Stimulated activated naive CD8-positive, alpha-beta T cell treated with anti-CD3 and anti-CD28 coated beads, Interleukin-15, Interleukin-2, amounts not matched to agents 100 ng/mL and 50 ng/mL, for 24 hours (primary cell): Measurements from ENCODE around the gene CPVL.

ENCODE experiments used
- H3K27ac Mint-ChIP-seq: one replicate; pipeline ENCODE4 v1.8.0; 2021; ENCODE audit warnings: mild to moderate bottlenecking, mixed read lengths
- H3K27me3 Mint-ChIP-seq: one replicate; pipeline ENCODE4 v1.8.0; 2021; ENCODE audit warnings: mixed read lengths
- H3K36me3 Mint-ChIP-seq: one replicate; pipeline ENCODE4 v1.8.0; 2021; ENCODE audit warnings: low read depth, mixed read lengths
- H3K4me1 Mint-ChIP-seq: one replicate; pipeline ENCODE4 v1.8.0; 2021; ENCODE audit warnings: low read depth, mixed read lengths
- H3K4me3 Mint-ChIP-seq: one replicate; pipeline ENCODE4 v1.8.0; 2021; ENCODE audit warnings: mild to moderate bottlenecking, mixed read lengths
- H3K9me3 Mint-ChIP-seq: one replicate; pipeline ENCODE4 v1.8.0; 2021; ENCODE audit warnings: mixed read lengths

Gene CPVL

GRCh38 chr7:29140873-29141468 is 5.4 kb downstream of the CPVL start:
- no peaks in the 10 kb centered on the region for H3K4me1 Mint-ChIP-seq
- H3K36me3 Mint-ChIP-seq, result no peaks in the 10 kb centered on the region
- no peak overlapping the region for H3K27ac Mint-ChIP-seq
- peaks cover 46% of the 10 kb centered on the region for H3K27me3 Mint-ChIP-seq
- no peak overlapping the region for H3K4me3 Mint-ChIP-seq
- H3K9me3 Mint-ChIP-seq, result no peaks in the 10 kb centered on the region

- Mint-ChIP-seq H3K27ac (no peak overlapping the region), H3K9me3 (no peaks in the 10 kb centered on the region), H3K27me3 (peaks cover 36% of the 10 kb centered on the region), H3K36me3 (no peaks in the 10 kb centered on the region), H3K4me1 (no peaks in the 10 kb centered on the region), H3K4me3 (no peak overlapping the region)
Observed at GRCh38 chr7:29139796-29140195, 6.5 kb downstream of the CPVL start.

GRCh38 chr7:29139191-29139590 is 7.1 kb downstream of the CPVL start:
- Mint-ChIP-seq H3K36me3 (no peaks in the 10 kb centered on the region), H3K4me1 (no peaks in the 10 kb centered on the region), H3K4me3 (no peak overlapping the region), H3K9me3 (no peaks in the 10 kb centered on the region), H3K27me3 (peaks cover 30% of the 10 kb centered on the region), H3K27ac (no peak overlapping the region)

- H3K4me3 Mint-ChIP-seq, result no peak overlapping the region
- H3K36me3 Mint-ChIP-seq, result no peaks in the 10 kb centered on the region
Observed at GRCh38 chr7:29138588-29138987, 7.7 kb downstream of the CPVL start.

DNA sequence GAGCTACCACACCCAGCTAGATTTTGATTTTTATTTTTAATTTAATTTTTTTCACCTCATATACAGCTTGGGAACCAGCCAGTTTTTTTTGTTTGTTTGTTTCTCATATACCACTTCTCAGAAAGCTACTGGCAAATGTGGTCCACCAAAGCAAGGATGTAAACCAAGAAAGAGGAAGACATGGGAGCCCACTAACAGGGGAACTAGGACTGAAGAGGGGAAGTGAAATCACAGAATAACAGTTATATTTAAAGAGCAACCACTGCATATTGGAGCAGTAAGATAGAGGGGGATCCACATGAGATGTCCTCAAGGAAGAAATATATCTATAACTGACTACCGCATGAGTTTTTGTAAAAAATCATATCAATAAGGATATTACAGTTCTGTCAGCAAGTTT is 10.5 kb downstream of the CPVL start:
- no peaks in the 10 kb centered on the region for H3K36me3 Mint-ChIP-seq
- peaks cover 22% of the 10 kb centered on the region for H3K27me3 Mint-ChIP-seq
- no peak overlapping the region for H3K4me3 Mint-ChIP-seq
- H3K4me1 Mint-ChIP-seq, result no peaks in the 10 kb centered on the region
- H3K27ac Mint-ChIP-seq, result no peak overlapping the region
- H3K9me3 Mint-ChIP-seq, result no peaks in the 10 kb centered on the region

More at GRCh38 chr7:29138588-29138987, 7.7 kb downstream of the CPVL start:
- Mint-ChIP-seq H3K27ac (no peak overlapping the region), H3K9me3 (no peaks in the 10 kb centered on the region), H3K4me1 (no peaks in the 10 kb centered on the region), H3K27me3 (peaks cover 30% of the 10 kb centered on the region)

GRCh38 chr7:29132980-29133379 is 13.4 kb downstream of the CPVL start:
- Mint-ChIP-seq H3K4me3 (no peak overlapping the region), H3K9me3 (no peaks in the 10 kb centered on the region), H3K27ac (no peak overlapping the region), H3K27me3 (peaks cover 19% of the 10 kb centered on the region), H3K36me3 (no peaks in the 10 kb centered on the region), H3K4me1 (no peaks in the 10 kb centered on the region)

DNA sequence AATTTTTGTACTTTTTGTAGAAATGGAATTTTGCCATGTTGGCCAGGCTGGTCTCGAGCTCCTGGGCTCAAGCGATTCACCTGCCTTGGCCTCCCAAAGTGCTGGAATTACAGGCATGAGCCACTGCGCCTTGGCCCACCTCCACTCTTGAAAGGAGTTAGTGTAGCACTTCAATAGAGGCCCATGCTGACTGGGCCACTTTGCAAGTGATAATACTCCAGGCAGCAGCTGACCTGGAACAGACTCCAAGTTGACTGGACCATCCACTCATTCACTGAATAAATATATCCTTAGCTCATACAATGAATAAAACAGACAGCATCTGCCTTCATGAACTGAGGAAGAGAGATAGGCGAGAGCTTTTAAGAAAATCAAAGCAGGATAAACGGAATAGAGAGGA is 14.7 kb downstream of the CPVL start:
- Mint-ChIP-seq H3K36me3 (no peaks in the 10 kb centered on the region), H3K4me1 (no peaks in the 10 kb centered on the region), H3K4me3 (no peak overlapping the region), H3K27ac (peak overlapping the region; percentile 46), H3K27me3 (peaks cover 19% of the 10 kb centered on the region), H3K9me3 (no peaks in the 10 kb centered on the region)

GRCh38 chr7:29130096-29130495 is 16.2 kb downstream of the CPVL start:
- H3K27me3 Mint-ChIP-seq, result peaks cover 13% of the 10 kb centered on the region
- no peak overlapping the region for H3K27ac Mint-ChIP-seq
- no peaks in the 10 kb centered on the region for H3K36me3 Mint-ChIP-seq
- no peak overlapping the region for H3K4me3 Mint-ChIP-seq
- no peaks in the 10 kb centered on the region for H3K4me1 Mint-ChIP-seq
- H3K9me3 Mint-ChIP-seq, result no peaks in the 10 kb centered on the region

DNA sequence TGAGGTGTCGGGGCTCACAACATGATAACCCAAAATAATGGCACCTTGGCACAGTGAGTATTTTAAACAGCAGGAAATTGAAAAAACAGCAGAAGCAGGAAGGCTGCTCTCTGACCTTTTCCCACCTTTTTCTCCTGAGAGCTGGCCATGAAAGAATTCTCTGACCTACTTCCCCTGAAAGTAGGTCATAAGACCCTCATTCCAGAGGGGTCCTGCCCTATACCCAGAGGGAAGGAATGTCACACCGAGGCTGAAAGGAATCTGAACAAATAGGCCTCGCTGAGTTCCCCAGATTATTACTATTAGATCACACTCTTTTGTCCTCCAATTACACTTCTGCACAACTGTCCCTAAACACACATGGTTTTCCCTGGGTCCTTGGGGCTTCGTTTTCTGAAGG is 18.8 kb downstream of the CPVL start:
- Mint-ChIP-seq H3K4me3 (no peak overlapping the region), H3K36me3 (no peaks in the 10 kb centered on the region), H3K4me1 (no peaks in the 10 kb centered on the region), H3K27ac (no peak overlapping the region), H3K9me3 (no peaks in the 10 kb centered on the region), H3K27me3 (peaks cover 5% of the 10 kb centered on the region)

- no peaks in the 10 kb centered on the region for H3K9me3 Mint-ChIP-seq
- peaks cover 5% of the 10 kb centered on the region for H3K27me3 Mint-ChIP-seq
- H3K4me1 Mint-ChIP-seq, result no peaks in the 10 kb centered on the region
- H3K4me3 Mint-ChIP-seq, result no peak overlapping the region
- no peak overlapping the region for H3K27ac Mint-ChIP-seq
- no peaks in the 10 kb centered on the region for H3K36me3 Mint-ChIP-seq
Observed at GRCh38 chr7:29126804-29127203, 19.5 kb downstream of the CPVL start.

GRCh38 chr7:29123626-29124190 is 22.6 kb downstream of the CPVL start:
- Mint-ChIP-seq H3K9me3 (no peaks in the 10 kb centered on the region), H3K27me3 (peaks cover 4% of the 10 kb centered on the region), H3K36me3 (no peaks in the 10 kb centered on the region), H3K4me1 (no peaks in the 10 kb centered on the region), H3K27ac (no peak overlapping the region), H3K4me3 (no peak overlapping the region)

DNA sequence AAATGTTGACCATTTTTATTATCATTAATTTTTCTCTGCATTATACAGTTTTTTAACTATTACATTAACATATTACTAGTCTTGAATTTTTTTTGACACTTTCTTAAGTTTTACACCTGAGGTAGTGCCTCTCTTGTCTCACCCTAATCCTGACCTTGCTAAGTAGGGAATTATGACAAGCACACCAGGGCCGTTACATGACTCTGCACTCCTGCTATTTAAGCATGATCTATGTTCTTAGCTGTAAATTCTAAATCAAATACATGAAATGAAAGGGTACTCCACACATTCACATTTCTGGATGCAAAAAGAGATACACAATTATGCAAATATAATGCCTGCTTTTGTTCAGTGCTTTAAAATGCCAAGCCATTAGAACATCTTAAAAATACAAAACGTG is 23.6 kb downstream of the CPVL start:
- Mint-ChIP-seq H3K4me3 (no peak overlapping the region), H3K9me3 (no peaks in the 10 kb centered on the region), H3K27ac (no peak overlapping the region), H3K36me3 (no peaks in the 10 kb centered on the region), H3K4me1 (no peaks in the 10 kb centered on the region), H3K27me3 (peaks cover 4% of the 10 kb centered on the region)

GRCh38 chr7:29122081-29122480 is 24.3 kb downstream of the CPVL start:
- Mint-ChIP-seq H3K27me3 (peaks cover 4% of the 10 kb centered on the region), H3K27ac (no peak overlapping the region), H3K4me3 (no peak overlapping the region), H3K9me3 (no peaks in the 10 kb centered on the region), H3K4me1 (no peaks in the 10 kb centered on the region), H3K36me3 (no peaks in the 10 kb centered on the region)

- no peaks in the 10 kb centered on the region for H3K9me3 Mint-ChIP-seq
- no peak overlapping the region for H3K27ac Mint-ChIP-seq
- H3K27me3 Mint-ChIP-seq, result peaks cover 4% of the 10 kb centered on the region
- no peak overlapping the region for H3K4me3 Mint-ChIP-seq
- H3K4me1 Mint-ChIP-seq, result no peaks in the 10 kb centered on the region
- H3K36me3 Mint-ChIP-seq, result no peaks in the 10 kb centered on the region
Observed at GRCh38 chr7:29120955-29121354, 25.4 kb downstream of the CPVL start.

DNA sequence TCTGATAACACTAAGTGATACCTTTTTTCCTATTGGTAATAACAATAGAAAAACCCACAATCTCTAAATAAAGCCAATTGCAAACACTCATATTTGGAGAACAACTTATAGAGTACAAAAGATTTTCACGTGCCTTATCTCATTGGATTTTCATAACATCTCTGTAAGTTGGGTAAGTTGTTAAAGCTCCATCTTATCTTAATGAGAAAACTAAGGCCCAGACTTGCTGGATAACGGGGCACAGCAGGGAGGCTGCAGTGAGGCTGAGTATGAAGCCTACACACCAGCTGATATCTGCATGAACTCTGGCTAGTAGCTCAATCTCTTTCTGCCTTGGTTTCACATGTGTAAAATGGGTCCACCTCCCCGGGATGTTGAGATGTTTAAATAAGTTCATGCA is 26.8 kb downstream of the CPVL start:
- Mint-ChIP-seq H3K27ac (no peak overlapping the region), H3K9me3 (no peaks in the 10 kb centered on the region), H3K4me1 (no peaks in the 10 kb centered on the region), H3K36me3 (no peaks in the 10 kb centered on the region), H3K4me3 (no peak overlapping the region), H3K27me3 (peaks cover 8% of the 10 kb centered on the region)
